ENCODE results near the gene PRDM16. TPM values are rescaled to one million over a fixed set of nuclear protein-coding genes. Genes with fewer than 3 reads are reported as not detected.
A peak's percentile ranks its signal among the peaks of the same experiment; 100 is the strongest.

PRDM16 gene
- total and polyA plus RNA-seq, 2 of the 13 experiments (the other 11 are each of a cell fraction or from before 2014, with no cell fraction given): 0.15 to 0.81 TPM

GRCh38 chr1:3456964-3457909 lies 388.2 kb downstream of the PRDM16 start (continued):
- TF ChIP-seq ZBTB26 (CRISPR knock-in tag; IDR thresholded peaks at IDR 0.05; ENCODE audit: borderline replicate concordance) (0 out of 2 replicates have a peak, but pooled peaks have one; percentile 40), PATZ1 (CRISPR knock-in tag; IDR thresholded peaks at IDR 0.05) (peak; percentile 77; the same call in 1 of the 2 replicates), DZIP1 (CRISPR knock-in tag; IDR thresholded peaks at IDR 0.05) (no peak), RNF2 (conservative IDR thresholded peaks at IDR 0.05; ENCODE audit: low read depth) (no peak), ZNF704 (CRISPR knock-in tag; IDR thresholded peaks at IDR 0.05; ENCODE audit: borderline replicate concordance) (no peak), TOPORS (CRISPR knock-in tag; IDR thresholded peaks at IDR 0.05) (no peak), KDM1A (CRISPR knock-in tag; IDR thresholded peaks at IDR 0.05) (no peak), FOXA3 (CRISPR knock-in tag; IDR thresholded peaks at IDR 0.05) (peak; percentile 42; the same call in 1 of the 2 replicates), ZNF576 (CRISPR knock-in tag; IDR thresholded peaks at IDR 0.05) (no peak), IKZF5 (CRISPR knock-in tag; IDR thresholded peaks at IDR 0.05) (0 out of 2 replicates have a peak, but pooled peaks have one; percentile 21), ZNF296 (CRISPR knock-in tag; conservative IDR thresholded peaks at IDR 0.05) (0 out of 2 replicates have a peak, but pooled peaks have one; percentile 77), PTBP1 (IDR thresholded peaks at IDR 0.05; ENCODE audit: low read depth, low read length, poor library complexity, severe bottlenecking) (no peak), ZNF230 (CRISPR knock-in tag; IDR thresholded peaks at IDR 0.05) (no peak), ZNF235 (CRISPR knock-in tag; IDR thresholded peaks at IDR 0.05; ENCODE audit: borderline replicate concordance) (peak; percentile 73; the same call in 1 of the 2 replicates), ELF4 (CRISPR knock-in tag; IDR thresholded peaks at IDR 0.05; ENCODE audit: borderline replicate concordance) (no peak), ZNF709 (CRISPR knock-in tag; IDR thresholded peaks at IDR 0.05) (no peak; the same call in 1 of the 2 replicates), ZNF414 (CRISPR knock-in tag; IDR thresholded peaks at IDR 0.05) (no peak; the same call in 1 of the 2 replicates), IRX3 (CRISPR knock-in tag; IDR thresholded peaks at IDR 0.05; ENCODE audit: borderline replicate concordance, low read depth) (no peak)
